Measurements from ENCODE around the gene ADRM1.

Gene ADRM1

GRCh38 chr20:62280303-62280702 lies 22.5 kb upstream of the ADRM1 start:
- DNase-seq (ENCODE audit: low read depth in 3 of 3) = no peak

DNA sequence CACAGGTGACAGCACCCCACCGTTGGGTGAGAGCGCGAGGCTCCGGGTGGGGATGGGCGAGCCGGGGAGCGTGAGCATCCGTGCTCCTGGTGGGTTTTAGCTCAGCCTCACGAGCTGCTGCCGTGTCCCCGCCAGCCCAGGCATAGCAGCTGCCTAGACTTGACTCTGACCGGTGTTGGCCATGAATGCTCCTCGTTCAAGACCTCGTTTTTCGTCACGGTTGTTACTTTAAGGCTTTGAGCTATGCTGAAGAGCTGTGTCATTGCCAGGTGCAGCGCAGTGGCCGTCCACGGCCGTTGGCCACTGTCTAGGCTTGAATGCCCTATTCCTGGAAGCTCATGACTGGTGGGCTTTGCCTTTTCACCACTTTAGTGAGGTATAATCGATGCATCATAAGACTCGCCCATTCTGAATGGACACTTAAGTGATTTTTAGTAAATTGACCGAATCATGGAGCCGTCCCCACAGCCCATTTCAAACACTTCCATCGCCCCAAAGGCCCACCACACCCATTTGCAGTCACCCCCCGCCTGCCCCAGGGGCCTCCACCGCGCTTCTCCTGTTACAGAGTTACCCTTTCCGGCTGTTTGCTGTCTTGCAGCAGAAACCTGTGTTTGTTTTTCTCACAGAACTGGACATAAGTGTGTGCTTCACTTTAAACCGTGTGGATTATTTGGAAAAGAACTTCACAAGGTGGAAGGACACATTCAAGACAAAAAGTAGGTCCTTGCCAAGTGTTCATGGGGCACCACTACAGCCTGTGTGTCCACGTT lies 21.4 kb upstream of the ADRM1 start:
- DNase-seq (ENCODE audit: low read depth in 3 of 3) = no peak

- no peak for DNase-seq (ENCODE audit: low read depth in 3 of 3)
Observed at GRCh38 chr20:62282103-62282502, 20.7 kb upstream of the ADRM1 start.

DNA sequence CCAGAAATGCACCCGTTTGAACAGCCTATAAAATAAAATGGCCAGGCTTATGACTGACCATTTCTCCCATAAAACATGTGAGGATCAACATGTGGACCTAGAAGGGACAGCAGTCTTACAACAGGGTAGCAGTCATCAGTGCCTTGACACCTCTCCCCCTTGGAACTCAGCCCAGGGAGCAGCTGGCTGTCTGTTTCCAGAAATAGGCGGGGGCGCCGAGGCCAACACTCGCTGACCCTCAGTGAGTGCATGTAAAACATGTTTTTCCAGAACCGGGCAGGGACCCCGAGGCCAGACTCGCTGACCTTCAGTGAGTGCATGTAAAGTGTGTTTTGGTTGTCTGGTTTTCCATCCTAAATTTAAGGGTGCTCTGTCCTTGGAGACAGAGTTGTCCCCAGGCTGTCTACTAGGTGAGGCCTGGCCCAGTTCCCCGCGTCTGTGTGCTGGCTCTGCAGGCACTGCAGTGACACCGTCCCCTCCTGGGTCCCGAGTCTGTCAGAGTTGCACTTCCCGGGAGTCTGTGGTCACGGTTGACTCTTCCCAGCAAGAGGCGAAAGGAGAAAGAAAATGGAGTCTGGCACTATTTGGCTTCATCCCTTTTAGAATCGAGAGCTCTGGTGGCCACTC lies 19.8 kb upstream of the ADRM1 start:
- DNase-seq (ENCODE audit: low read depth in 3 of 3) = no peak

DNA sequence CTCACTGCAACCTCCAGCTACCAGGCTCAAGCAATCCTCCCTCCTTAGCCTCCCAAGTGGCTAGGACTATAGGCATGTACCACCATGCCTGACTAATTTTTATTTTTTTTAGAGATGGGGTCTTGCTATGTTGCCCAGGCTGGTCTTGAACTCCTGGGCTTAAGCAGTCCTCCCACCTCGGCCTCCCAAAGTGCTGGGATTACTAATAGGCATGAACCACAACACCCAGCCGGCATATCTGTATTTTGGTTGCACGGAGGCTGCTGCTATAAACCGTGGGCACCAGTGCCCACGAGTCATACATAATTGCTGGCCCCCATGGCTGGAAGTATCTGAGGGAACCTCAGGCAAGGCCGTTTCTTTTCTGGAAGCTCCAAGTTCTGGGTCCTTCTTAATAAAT lies 18.3 kb upstream of the ADRM1 start:
- DNase-seq (ENCODE audit: low read depth in 3 of 3) = no peak

- DNase-seq (ENCODE audit: low read depth in 3 of 3) = no peak
Observed at GRCh38 chr20:62285151-62285550, 17.6 kb upstream of the ADRM1 start.

DNA sequence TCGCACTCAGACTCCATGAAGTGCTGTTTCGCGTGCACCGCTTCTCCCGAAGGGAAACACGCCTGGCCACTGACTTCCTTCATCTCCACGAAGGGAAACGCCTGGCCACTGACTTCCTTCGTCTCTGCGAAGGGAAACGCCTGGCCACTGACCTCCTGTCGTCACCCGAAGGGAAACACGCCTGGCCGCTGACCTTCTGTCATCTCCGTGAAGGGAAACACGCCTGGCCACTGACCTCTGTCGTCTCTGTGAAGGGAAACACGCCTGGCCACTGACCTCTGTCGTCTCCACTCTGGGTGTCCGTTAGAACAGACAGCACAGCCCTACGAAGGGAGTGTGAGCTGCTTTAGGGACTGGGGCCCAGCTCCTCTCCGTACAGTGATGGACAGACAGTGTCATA lies 17.1 kb upstream of the ADRM1 start:
- DNase-seq (ENCODE audit: low read depth in 3 of 3) = no peak

GRCh38 chr20:62286493-62287064 lies 16.2 kb upstream of the ADRM1 start:
- DNase-seq (ENCODE audit: low read depth in 3 of 3) = no peak

DNA sequence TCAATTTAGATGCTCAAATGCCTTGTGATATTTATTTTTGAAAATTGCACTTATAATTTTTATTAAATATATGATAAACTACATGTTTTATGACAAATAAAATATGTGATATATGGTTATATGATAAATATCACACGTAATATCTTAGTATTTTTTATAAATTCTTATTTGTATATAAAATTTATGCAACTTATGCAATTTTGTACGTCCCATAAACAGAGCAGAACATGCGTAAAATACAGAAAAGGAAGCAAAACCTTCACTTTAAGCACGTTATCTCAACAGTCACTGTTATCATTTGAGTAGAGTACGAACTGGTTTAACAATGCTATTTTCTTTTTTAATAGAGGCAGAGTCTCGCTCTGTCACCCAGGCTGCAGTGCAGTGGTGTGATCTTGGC lies 15.7 kb upstream of the ADRM1 start:
- DNase-seq (ENCODE audit: low read depth in 3 of 3) = no peak

DNA sequence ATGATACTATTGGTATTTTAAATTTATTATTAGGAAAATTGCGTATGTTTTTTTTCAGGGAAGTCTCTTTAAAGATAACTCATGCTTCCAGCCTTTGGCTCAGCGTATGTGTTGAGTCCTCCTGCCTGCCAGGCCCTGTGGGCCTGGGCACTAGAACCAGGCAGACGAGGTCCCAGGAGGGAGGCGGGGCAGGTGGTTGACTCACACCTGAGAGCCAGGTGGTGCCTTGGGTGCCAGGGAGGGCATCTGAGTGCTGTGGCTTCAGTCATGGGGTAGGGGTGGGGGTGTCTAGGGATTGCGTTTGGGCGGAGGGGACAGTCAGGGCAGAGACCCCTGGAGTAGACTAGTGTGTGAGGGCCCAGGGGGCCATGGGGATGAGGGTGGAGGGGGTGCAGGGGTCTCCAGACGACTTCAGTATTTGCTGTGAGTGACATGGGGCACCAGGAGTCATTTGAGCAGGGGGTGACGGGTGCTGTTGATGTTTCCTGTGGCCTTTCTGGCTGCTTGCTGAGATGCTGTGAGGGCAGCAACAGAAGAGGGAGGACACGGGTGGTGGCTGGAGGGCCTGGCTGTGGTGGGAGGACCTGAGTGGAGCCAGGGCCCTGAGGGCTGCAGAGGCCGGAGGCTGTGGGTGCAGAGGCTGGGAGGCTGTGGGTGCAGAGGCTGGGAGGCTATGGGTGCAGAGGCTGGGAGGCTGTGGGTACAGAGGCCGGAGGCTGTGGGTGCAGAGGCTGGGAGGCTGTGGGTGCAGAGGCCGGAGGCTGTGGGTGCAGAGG lies 14.8 kb upstream of the ADRM1 start:
- DNase-seq (ENCODE audit: low read depth in 3 of 3) = no peak

DNA sequence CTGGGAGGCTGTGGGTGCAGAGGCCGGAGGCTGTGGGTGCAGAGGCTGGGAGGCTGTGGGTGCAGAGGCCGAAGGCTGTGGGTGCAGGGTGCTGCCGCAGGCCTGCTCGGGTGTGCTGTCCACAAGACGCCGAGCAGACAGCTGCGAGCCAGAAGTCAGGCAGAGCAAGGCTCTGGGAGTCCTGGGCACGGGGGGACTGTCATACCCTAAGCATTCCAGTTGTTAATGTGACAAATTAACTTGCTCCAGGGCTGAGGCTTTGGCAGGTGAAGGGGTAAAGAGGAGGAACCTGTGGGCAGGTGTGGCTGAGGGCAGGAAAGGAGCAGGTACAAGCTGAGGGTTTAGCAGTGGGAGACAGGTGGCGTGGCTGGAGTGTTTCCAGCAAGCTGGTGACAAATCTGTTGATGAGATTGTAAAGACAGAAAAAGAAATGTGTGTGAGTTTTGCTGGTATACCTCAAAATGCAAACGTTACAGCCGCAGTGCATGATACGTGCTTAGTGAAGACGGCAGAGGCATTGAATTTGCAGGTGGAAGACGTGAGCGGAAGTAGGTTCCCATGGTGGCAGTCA lies 14.2 kb upstream of the ADRM1 start:
- no peak for DNase-seq (ENCODE audit: low read depth in 3 of 3)

- no peak for DNase-seq (ENCODE audit: low read depth in 3 of 3)
Observed at GRCh38 chr20:62289131-62289530, 13.7 kb upstream of the ADRM1 start.

DNA sequence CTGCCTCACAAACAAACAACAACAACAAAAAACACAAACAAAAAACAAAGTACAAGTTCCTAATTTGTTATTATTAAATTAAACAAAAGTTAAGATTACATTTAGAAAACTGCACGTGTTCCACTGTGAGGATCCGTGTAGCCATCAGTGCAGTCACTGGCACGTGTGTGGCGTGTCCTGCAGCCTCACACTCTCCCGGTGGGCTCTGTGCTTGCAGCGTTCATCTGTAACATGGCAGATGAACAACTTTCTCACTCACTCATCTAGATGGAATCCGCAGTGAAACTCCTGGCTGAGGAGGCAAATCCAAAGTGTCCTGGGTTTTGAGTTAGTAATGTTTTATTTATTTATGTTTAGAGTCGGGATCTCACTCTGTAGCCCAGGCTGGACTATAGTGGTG lies 12.9 kb upstream of the ADRM1 start:
- DNase-seq (ENCODE audit: low read depth in 3 of 3) = no peak

DNA sequence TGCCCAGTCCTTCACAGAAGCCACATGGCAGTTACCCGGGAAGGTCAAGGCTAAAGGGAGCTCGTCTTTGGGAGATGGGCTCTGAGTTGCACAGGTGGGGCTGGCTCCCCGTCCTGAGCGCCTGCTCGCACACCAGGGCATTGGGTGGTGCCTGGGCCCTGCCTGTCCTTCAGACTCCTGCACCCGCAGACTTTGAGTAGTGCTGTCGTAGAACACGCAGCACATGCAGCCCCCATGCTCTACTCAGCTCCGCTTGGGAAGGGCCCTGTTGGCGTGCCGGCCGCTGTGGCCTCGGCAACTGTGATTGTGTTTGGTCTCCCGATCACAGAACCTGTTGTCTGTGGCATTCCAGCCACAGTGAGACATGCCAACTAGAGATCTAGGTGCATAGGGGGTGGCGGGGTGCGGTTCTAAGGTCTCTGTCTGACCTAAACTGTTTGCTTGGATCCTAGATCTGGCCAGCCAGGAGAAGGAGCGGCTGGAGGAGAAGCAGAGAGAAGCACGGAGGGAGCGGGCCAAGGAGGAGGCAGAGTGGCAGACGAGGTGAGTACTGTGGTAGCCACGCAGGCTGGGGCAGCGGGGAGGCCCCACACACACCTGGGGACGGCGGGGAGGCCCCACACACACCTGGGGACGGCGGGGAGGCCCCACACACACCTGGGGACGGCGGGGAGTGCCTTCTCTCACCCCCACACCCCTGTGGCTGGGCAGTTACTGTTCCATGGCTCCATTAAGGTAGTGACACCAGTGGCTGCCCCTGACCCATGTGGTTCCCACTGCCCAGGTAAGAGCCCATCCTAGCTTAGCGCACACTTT lies 11.3 kb upstream of the ADRM1 start:
- no peak for DNase-seq (ENCODE audit: low read depth in 3 of 3)

DNA sequence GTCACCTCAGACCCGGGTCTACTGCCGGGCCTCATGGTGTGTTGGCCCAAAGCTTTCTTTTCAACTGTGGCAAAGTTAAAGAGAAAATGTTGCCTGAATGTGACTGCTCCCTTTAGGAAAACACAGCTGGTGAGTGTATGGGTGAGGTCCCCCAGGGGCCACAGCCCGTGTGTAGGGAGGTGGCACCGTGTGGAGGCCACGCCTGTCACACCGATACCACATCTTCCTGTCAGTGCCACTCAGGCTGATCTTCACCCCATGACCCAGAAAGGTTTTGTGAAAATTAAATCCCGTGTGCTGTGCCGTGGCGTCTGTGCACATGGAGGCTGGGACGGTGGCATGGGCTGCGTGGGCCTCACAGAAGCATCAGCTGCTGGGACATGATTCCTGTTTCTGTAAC lies 10.7 kb upstream of the ADRM1 start:
- DNase-seq (ENCODE audit: low read depth in 3 of 3) = no peak

DNA sequence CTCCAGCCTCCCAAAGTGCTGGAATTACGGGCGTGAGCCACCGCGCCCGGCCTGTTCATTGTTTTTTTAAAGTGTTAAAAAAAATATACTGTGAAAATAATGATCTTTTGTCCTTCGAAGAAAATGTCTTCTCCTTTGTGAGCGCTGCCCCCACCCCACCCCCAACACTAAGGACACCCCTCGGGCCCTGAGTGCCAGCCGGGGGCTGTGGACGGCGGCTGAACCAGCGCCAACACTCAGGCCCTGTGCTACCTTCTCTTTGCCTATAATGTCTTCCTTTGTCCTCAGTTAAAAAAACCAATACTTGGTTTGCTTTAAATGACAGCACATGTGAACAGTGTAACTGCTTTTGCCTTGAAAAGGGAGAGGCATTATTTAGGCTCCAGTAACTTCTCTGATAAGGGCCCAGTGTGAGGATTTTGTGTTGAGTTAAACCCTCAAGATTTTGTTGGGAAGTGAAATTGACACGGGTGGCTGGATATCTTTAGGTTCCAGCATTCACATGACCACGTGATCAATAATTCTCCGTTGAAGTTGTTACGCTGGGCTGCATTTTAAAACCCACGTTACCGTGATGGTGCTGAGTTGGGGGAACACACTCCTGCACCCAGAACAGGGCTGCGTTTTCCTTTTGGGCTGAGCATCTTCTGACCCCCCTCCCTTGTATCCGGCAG lies 9.5 kb upstream of the ADRM1 start:
- no peak for DNase-seq (ENCODE audit: low read depth in 3 of 3)

DNA sequence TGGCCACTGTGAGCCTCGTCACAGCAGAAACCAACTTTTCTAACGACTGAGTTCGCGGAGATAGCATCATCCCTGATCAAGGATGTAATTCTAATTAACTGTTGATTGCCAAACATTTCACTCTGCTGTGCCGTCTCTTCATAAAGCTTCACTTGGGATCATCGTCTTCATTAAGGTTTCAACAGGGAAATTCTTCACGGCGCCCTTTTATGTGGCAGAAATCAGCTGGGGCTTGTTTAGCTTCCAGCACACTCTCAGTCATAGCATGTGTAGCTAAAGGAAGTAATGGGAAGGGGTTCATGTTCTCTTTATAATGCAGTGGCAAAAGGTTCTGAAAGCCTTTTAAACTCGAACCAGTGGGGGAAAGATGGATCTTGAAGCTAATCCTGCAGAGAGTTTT lies 8.9 kb upstream of the ADRM1 start:
- DNase-seq (ENCODE audit: low read depth in 3 of 3) = no peak

DNA sequence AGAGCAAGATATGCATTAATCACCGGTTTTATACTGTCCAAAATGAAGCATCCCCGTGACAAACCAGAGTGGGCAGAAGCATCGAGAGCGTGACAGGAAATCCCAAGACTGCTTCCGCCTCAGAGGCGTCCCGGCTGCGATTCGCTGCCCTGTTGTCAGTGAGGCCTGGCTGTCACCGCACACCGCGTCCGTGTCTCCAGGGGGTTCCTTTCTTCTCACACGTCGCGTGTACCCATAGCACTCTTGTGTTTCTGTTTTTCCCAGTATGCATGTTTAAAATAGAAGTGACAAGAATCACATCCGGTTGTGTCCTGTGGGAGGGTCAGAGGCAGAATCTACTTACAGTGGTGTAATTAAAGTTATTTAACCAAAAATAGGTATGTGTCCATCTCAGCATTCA lies 8.3 kb upstream of the ADRM1 start:
- DNase-seq (ENCODE audit: low read depth in 3 of 3) = no peak

DNA sequence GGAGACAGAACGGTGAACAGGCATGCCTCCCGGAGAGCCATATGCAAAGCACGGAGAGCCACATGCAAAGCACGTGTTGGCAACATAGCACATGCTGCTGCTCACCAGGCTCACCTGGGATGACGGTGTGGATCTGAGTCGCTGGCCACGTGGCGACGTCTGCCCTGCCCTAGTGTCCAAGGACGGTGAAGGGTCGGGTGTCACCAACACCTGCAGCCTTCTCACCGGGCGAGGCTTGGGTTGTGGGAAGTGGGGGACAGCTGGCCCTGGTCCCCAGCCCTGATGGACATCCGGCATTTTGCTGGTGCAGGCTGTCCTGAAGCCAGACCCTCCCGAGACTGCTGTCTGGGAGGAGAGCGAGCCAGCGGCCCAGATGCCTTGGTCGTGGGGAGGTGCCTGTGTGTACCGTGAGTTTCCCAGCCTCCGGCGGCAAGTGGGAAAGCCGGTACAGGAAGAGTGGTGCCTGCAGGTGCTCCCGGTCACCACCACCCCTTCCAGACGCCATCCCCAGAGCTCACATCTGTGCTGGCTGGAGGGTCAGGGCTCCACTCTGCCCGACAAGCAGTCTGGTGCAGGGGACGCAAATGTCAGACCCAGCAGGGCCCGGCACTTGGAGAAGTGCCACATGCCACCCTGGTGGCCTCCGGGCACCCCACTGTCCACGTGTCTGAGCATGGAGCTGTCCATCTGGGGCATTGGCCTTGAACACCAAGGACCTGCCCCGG lies 5.9 kb upstream of the ADRM1 start:
- no peak for DNase-seq (ENCODE audit: low read depth in 3 of 3)
